ENCODE data around the gene FBXO21.

The FBXO21 gene

DNA sequence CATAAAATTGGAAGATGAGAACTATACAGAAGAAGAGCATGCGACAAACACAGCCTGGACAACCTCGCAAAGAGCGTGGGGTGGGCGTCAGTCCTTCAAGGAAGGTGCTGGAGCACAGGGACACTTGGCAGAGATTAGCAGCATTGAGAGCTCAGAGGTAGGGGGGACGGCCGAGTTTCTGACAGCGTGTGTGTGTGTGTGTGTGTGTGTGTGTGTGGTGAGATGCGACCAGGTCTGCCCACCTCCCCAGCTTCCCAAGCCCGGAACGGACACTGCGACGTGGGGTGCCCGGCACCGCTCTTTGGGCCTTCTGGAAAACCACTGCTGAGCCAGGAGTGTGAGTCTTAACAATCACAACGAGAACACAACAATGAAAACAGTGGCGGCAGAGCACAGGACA lies 17.9 kb upstream of the FBXO21 start:
- no peak for ATAC-seq
- TF ChIP-seq TOX (CRISPR knock-in tag; IDR thresholded peaks at IDR 0.05; ENCODE audit: borderline replicate concordance) (no peak), ZFP30 (CRISPR knock-in tag; IDR thresholded peaks at IDR 0.05) (no peak), GLIS3 (CRISPR knock-in tag; IDR thresholded peaks at IDR 0.05) (no peak), ISL1 (CRISPR knock-in tag; IDR thresholded peaks at IDR 0.05) (no peak), OSR1 (CRISPR knock-in tag; IDR thresholded peaks at IDR 0.05) (no peak), ZNF565 (CRISPR knock-in tag; conservative IDR thresholded peaks at IDR 0.05; ENCODE audit: low read depth) (no peak), RARB (CRISPR knock-in tag; IDR thresholded peaks at IDR 0.05) (no peak), CSDC2 (CRISPR knock-in tag; IDR thresholded peaks at IDR 0.05) (no peak), ARNTL (CRISPR knock-in tag; IDR thresholded peaks at IDR 0.05; ENCODE audit: borderline replicate concordance, low read depth) (no peak), ZNF70 (CRISPR knock-in tag; IDR thresholded peaks at IDR 0.05) (no peak), ZNF8 (CRISPR knock-in tag; IDR thresholded peaks at IDR 0.05) (no peak), ZC3H10 (CRISPR knock-in tag; IDR thresholded peaks at IDR 0.05) (no peak), ZFP3 (CRISPR knock-in tag; IDR thresholded peaks at IDR 0.05) (no peak), BACH2 (CRISPR knock-in tag; IDR thresholded peaks at IDR 0.05; ENCODE audit: borderline replicate concordance) (no peak), SNAI2 (CRISPR knock-in tag; IDR thresholded peaks at IDR 0.05) (no peak)
- TF ChIP-seq, protein P1, sequence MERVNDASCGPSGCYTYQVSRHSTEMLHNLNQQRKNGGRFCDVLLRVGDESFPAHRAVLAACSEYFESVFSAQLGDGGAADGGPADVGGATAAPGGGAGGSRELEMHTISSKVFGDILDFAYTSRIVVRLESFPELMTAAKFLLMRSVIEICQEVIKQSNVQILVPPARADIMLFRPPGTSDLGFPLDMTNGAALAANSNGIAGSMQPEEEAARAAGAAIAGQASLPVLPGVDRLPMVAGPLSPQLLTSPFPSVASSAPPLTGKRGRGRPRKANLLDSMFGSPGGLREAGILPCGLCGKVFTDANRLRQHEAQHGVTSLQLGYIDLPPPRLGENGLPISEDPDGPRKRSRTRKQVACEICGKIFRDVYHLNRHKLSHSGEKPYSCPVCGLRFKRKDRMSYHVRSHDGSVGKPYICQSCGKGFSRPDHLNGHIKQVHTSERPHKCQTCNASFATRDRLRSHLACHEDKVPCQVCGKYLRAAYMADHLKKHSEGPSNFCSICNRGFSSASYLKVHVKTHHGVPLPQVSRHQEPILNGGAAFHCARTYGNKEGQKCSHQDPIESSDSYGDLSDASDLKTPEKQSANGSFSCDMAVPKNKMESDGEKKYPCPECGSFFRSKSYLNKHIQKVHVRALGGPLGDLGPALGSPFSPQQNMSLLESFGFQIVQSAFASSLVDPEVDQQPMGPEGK (CRISPR knock-in tag; IDR thresholded peaks at IDR 0.05; ENCODE audit: borderline replicate concordance), result no peak
- TF ChIP-seq, protein P2, sequence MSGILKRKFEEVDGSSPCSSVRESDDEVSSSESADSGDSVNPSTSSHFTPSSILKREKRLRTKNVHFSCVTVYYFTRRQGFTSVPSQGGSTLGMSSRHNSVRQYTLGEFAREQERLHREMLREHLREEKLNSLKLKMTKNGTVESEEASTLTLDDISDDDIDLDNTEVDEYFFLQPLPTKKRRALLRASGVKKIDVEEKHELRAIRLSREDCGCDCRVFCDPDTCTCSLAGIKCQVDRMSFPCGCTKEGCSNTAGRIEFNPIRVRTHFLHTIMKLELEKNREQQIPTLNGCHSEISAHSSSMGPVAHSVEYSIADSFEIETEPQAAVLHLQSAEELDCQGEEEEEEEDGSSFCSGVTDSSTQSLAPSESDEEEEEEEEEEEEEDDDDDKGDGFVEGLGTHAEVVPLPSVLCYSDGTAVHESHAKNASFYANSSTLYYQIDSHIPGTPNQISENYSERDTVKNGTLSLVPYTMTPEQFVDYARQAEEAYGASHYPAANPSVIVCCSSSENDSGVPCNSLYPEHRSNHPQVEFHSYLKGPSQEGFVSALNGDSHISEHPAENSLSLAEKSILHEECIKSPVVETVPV (CRISPR knock-in tag; IDR thresholded peaks at IDR 0.05), result no peak
- TF ChIP-seq, protein P3, sequence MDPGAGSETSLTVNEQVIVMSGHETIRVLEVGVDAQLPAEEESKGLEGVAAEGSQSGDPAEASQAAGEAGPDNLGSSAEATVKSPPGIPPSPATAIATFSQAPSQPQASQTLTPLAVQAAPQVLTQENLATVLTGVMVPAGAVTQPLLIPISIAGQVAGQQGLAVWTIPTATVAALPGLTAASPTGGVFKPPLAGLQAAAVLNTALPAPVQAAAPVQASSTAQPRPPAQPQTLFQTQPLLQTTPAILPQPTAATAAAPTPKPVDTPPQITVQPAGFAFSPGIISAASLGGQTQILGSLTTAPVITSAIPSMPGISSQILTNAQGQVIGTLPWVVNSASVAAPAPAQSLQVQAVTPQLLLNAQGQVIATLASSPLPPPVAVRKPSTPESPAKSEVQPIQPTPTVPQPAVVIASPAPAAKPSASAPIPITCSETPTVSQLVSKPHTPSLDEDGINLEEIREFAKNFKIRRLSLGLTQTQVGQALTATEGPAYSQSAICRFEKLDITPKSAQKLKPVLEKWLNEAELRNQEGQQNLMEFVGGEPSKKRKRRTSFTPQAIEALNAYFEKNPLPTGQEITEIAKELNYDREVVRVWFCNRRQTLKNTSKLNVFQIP (CRISPR knock-in tag; IDR thresholded peaks at IDR 0.05; ENCODE audit: borderline replicate concordance, low read depth), result no peak
- TF ChIP-seq, protein P4, sequence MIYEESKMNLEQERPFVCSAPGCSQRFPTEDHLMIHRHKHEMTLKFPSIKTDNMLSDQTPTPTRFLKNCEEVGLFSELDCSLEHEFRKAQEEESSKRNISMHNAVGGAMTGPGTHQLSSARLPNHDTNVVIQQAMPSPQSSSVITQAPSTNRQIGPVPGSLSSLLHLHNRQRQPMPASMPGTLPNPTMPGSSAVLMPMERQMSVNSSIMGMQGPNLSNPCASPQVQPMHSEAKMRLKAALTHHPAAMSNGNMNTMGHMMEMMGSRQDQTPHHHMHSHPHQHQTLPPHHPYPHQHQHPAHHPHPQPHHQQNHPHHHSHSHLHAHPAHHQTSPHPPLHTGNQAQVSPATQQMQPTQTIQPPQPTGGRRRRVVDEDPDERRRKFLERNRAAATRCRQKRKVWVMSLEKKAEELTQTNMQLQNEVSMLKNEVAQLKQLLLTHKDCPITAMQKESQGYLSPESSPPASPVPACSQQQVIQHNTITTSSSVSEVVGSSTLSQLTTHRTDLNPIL (CRISPR knock-in tag; IDR thresholded peaks at IDR 0.05; ENCODE audit: low read depth), result no peak

DNA sequence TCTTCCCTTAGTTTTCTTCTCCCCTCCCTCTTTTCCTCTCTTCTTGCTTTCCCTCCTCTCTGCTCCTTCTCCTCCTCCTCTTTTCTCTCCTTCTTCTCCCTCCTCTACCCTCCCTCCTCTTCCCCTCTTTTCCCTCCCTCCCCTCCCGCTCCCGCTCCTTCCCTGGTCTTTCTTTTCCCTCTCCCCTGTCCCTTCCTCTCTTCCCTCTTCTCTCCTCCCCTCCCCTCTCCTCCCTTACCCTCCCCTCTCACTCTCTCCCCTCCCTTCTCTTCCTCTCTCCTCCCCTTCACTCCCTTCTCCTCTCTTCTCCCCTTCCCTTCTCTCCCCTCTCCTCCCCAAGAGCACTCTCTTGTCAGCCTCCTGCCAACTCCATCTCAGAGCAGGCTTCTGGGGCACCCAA lies 17.4 kb upstream of the FBXO21 start:
- TF ChIP-seq SNAI2 (CRISPR knock-in tag; IDR thresholded peaks at IDR 0.05), result no peak
- TF ChIP-seq, protein P4 (CRISPR knock-in tag; IDR thresholded peaks at IDR 0.05; ENCODE audit: low read depth), result no peak
- TF ChIP-seq ZNF565 (CRISPR knock-in tag; conservative IDR thresholded peaks at IDR 0.05; ENCODE audit: low read depth), result no peak
- no peak for TF ChIP-seq ZNF70 (CRISPR knock-in tag; IDR thresholded peaks at IDR 0.05)
- TF ChIP-seq ZFP30 (CRISPR knock-in tag; IDR thresholded peaks at IDR 0.05), result no peak
- no peak for TF ChIP-seq GLIS3 (CRISPR knock-in tag; IDR thresholded peaks at IDR 0.05)
- no peak for TF ChIP-seq OSR1 (CRISPR knock-in tag; IDR thresholded peaks at IDR 0.05)
- TF ChIP-seq ISL1 (CRISPR knock-in tag; IDR thresholded peaks at IDR 0.05), result no peak
- TF ChIP-seq TCF4 (CRISPR knock-in tag; IDR thresholded peaks at IDR 0.05; ENCODE audit: borderline replicate concordance), result no peak
- TF ChIP-seq, protein P1 (CRISPR knock-in tag; IDR thresholded peaks at IDR 0.05; ENCODE audit: borderline replicate concordance), result no peak
- TF ChIP-seq ZFP3 (CRISPR knock-in tag; IDR thresholded peaks at IDR 0.05), result no peak
- no peak for TF ChIP-seq ZC3H10 (CRISPR knock-in tag; IDR thresholded peaks at IDR 0.05)
- no peak for TF ChIP-seq TOX (CRISPR knock-in tag; IDR thresholded peaks at IDR 0.05; ENCODE audit: borderline replicate concordance)
- no peak for TF ChIP-seq ESRRG (CRISPR knock-in tag; IDR thresholded peaks at IDR 0.05)
- TF ChIP-seq, protein P5, sequence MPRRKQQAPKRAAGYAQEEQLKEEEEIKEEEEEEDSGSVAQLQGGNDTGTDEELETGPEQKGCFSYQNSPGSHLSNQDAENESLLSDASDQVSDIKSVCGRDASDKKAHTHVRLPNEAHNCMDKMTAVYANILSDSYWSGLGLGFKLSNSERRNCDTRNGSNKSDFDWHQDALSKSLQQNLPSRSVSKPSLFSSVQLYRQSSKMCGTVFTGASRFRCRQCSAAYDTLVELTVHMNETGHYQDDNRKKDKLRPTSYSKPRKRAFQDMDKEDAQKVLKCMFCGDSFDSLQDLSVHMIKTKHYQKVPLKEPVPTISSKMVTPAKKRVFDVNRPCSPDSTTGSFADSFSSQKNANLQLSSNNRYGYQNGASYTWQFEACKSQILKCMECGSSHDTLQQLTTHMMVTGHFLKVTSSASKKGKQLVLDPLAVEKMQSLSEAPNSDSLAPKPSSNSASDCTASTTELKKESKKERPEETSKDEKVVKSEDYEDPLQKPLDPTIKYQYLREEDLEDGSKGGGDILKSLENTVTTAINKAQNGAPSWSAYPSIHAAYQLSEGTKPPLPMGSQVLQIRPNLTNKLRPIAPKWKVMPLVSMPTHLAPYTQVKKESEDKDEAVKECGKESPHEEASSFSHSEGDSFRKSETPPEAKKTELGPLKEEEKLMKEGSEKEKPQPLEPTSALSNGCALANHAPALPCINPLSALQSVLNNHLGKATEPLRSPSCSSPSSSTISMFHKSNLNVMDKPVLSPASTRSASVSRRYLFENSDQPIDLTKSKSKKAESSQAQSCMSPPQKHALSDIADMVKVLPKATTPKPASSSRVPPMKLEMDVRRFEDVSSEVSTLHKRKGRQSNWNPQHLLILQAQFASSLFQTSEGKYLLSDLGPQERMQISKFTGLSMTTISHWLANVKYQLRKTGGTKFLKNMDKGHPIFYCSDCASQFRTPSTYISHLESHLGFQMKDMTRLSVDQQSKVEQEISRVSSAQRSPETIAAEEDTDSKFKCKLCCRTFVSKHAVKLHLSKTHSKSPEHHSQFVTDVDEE (CRISPR knock-in tag; IDR thresholded peaks at IDR 0.05), result no peak
- TF ChIP-seq, protein P3 (CRISPR knock-in tag; IDR thresholded peaks at IDR 0.05; ENCODE audit: borderline replicate concordance, low read depth), result no peak
- ATAC-seq, result no peak

Measured in SK-N-SH treated with all-trans-retinoic acid at 6 μM for 48 hours (cell line).